Natural killer cell (primary cell): Measurements from ENCODE around the gene IL18. TPM values are rescaled to one million over a fixed set of nuclear protein-coding genes. Genes with fewer than 3 reads are reported as not detected.
"Not testable (repeated sequence)": the region's sequence is repeated elsewhere in the genome, so short reads cannot be mapped to it uniquely, and the experiment has no call there.

ENCODE experiments used
- ATAC-seq, 3 donors: fragments of 150-1000 bp in 2 of 3; fragments of 200-7000 bp in 1 of 3; cut with Tn5 transposase; 1 replicate in 1 of 3; 2 replicates in 2 of 3; pipeline ENCODE4 v1.10.0; 2021; ENCODE audit warnings: mild to moderate bottlenecking in 2 of 3, moderate library complexity in 2 of 3
- DNase-seq, 2 donors: peaks; one replicate each; pipeline versions ENCODE4 v3.0.0 to v3.0.0-alpha.2; 2013 to 2021; ENCODE audit warnings: mixed read lengths in 1 of 2
- H3K27ac ChIP-seq: one replicate; pipeline ENCODE4 v1.5.1; 2013; ENCODE audit warnings: mild to moderate bottlenecking, low read length
- H3K27me3 ChIP-seq: one replicate; pipeline ENCODE4 v1.6.1; 2013; ENCODE audit warnings: low read length; ENCODE audit not compliant: control insufficient read depth, insufficient read depth
- H3K36me3 ChIP-seq: one replicate; pipeline ENCODE4 v1.6.1; 2013; ENCODE audit warnings: low read length; ENCODE audit not compliant: control insufficient read depth, insufficient read depth
- H3K4me1 ChIP-seq: one replicate; pipeline ENCODE4 v1.6.1; 2013; ENCODE audit warnings: low read length; ENCODE audit not compliant: control insufficient read depth, insufficient read depth
- H3K4me3 ChIP-seq: one replicate; pipeline ENCODE4 v1.5.1; 2013; ENCODE audit warnings: low read length
- H3K9me3 ChIP-seq: one replicate; pipeline ENCODE4 v1.6.1; 2013; ENCODE audit warnings: low read length; ENCODE audit not compliant: control insufficient read depth, insufficient read depth
- H3K27ac Mint-ChIP-seq, 2 donors: one replicate each; pipeline ENCODE4 v1.8.0; 2022; ENCODE audit warnings: mild to moderate bottlenecking in 2 of 2, mixed read lengths in 2 of 2, moderate library complexity in 1 of 2
- H3K27me3 Mint-ChIP-seq, 2 donors: one replicate each; pipeline ENCODE4 v1.8.0; 2022; ENCODE audit warnings: low read depth in 2 of 2, mixed read lengths in 2 of 2
- H3K36me3 Mint-ChIP-seq: one replicate; pipeline ENCODE4 v1.8.0; 2022; ENCODE audit warnings: mixed read lengths
- H3K4me1 Mint-ChIP-seq, 2 donors: one replicate each; pipeline ENCODE4 v1.8.0; 2022; ENCODE audit warnings: mixed read lengths in 2 of 2
- H3K4me3 Mint-ChIP-seq: one replicate; pipeline ENCODE4 v1.8.0; 2022; ENCODE audit warnings: mild to moderate bottlenecking, moderate library complexity, mixed read lengths
- H3K9me3 Mint-ChIP-seq, 2 donors: one replicate each; pipeline ENCODE4 v1.8.0; 2022; ENCODE audit warnings: mixed read lengths in 2 of 2
- WGBS: methylation state at CpG from one replicate; pipeline ENCODE4 v1.1.7; 2013; ENCODE audit warnings: missing lambda C conversion rate; ENCODE audit not compliant: insufficient coverage; 5-methylcytosine and 5-hydroxymethylcytosine counted together
- intact Hi-C: fragments of 100-400 bp; cut with micrococcal nuclease; formaldehyde crosslinking; loops from one replicate; pipeline ENCODE4 v1.14.2; 2022
- total RNA-seq, 4 donors: library from RNA; stranded (reverse); fragments of 120-200 nt in 1 of 4; gene quantifications; one replicate each; pipeline versions ENCODE4 v1.2.3 to v1.2.4, GENCODE V29; 2013 to 2022
- TF ChIP-seq, protein P1 (sequence below): fragments of 200-600 bp; IDR thresholded peaks from one replicate; pipeline ENCODE4 v1.8.0; 2022; ENCODE audit warnings: antibody characterized with exemption

IL18 gene
- total RNA-seq, 3 donors from 2014 or later (not counting 1 experiment from before 2014, with no cell fraction given): 9.3 to 13.8 (median 10.7) TPM

DNA sequence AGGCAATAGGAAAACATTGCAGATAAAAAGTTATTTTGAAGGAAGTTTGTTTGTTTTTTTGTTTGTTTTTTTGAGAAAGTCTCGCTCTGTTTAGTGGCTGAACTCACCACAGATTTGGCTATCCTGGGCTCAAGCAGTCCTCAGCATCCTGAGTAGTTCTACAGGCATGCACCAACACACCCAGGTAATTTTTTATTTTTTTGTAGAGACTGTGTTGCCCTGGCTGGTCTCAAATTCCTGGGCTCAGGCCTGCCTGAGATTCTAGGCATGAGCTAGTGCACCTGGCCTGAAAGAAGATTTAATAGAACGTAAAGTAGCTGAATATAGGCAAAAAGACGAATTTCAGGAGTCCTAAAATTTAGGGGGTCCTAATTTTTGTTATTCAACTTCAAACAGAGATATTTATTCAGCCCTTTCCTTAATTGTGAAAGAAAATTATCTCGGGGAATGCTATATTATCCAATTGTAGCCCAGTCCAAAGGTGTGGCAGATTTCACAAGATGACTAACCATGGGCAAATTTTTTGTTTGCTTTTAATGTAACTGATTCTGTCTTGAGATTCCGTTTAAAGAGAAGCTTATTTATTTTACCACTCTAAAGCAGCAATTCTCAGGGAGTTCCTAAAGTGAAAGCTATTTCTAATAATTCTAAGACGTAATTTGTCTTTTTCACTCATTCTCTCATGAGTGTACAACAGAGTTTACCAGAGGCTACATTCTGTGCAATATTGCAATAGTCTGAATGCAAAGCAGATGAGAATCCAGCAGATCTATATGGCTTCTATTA, 940 bp downstream of the IL18 start:
- DNase-seq: no peak
- Histone ChIP-seq H3K27me3 (no peaks in the 10 kb centered on the region), H3K9me3 (no peaks in the 10 kb centered on the region), H3K4me3 (peak overlapping the region; percentile 41), H3K36me3 (no peaks in the 10 kb centered on the region), H3K27ac (no peak overlapping the region), H3K4me1 (peaks cover 2% of the 10 kb centered on the region)
- H3K9me3 Mint-ChIP-seq: no peaks in the 10 kb centered on the region
- WGBS: 87% methylated on average over 4 of the region's 6 CpGs
- peak overlapping the region; percentile 65 for H3K4me3 Mint-ChIP-seq
- H3K36me3 Mint-ChIP-seq: no peaks in the 10 kb centered on the region
- TF ChIP-seq, protein P1, sequence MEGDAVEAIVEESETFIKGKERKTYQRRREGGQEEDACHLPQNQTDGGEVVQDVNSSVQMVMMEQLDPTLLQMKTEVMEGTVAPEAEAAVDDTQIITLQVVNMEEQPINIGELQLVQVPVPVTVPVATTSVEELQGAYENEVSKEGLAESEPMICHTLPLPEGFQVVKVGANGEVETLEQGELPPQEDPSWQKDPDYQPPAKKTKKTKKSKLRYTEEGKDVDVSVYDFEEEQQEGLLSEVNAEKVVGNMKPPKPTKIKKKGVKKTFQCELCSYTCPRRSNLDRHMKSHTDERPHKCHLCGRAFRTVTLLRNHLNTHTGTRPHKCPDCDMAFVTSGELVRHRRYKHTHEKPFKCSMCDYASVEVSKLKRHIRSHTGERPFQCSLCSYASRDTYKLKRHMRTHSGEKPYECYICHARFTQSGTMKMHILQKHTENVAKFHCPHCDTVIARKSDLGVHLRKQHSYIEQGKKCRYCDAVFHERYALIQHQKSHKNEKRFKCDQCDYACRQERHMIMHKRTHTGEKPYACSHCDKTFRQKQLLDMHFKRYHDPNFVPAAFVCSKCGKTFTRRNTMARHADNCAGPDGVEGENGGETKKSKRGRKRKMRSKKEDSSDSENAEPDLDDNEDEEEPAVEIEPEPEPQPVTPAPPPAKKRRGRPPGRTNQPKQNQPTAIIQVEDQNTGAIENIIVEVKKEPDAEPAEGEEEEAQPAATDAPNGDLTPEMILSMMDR: no peak
- intact Hi-C loops: no loop called here
- H3K27ac Mint-ChIP-seq: peak overlapping the region in 1 of 2 donors; percentile 83
- peaks cover 36 to 40% of the 10 kb centered on the region in 2 donors for H3K4me1 Mint-ChIP-seq
- peaks cover 0 to 5% of the 10 kb centered on the region in 2 donors for H3K27me3 Mint-ChIP-seq
- no peak for ATAC-seq

- H3K36me3 Mint-ChIP-seq, H3K9me3 Mint-ChIP-seq, ATAC-seq, intact Hi-C loops, DNase-seq, H3K27me3 Mint-ChIP-seq, H3K27ac ChIP-seq, H3K27me3 ChIP-seq, H3K9me3 ChIP-seq, H3K4me3 ChIP-seq, H3K27ac Mint-ChIP-seq, H3K36me3 ChIP-seq, H3K4me1 ChIP-seq: not testable (repeated sequence)
- Mint-ChIP-seq H3K4me1 (peaks cover 36 to 40% of the 10 kb centered on the region in 2 donors), H3K4me3 (peak overlapping the region; percentile 47)
- 71% methylated on average over 1 of the region's 1 CpG for WGBS
Measured at GRCh38 chr11:112162200-112162599, 1.7 kb downstream of the IL18 start.

DNA sequence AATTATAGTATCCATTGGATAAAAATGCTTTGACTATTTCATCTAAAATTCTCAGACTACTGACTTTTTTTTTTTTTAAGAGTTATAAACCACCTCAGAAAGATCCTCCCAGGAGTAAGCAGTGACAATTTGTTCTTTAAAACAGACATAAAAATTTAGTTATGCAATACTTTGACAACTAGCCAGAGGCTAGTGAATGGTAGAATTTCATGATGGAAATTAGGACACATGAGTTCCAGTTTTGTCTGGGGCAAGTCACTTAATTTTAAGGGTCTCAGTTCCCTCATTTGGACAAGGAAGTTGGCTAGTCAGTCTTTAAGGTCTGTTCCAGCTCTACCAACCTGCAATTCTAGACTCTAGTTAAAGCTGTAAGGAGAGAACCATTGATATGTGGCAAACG, 2.9 kb downstream of the IL18 start:
- Histone ChIP-seq H3K4me1 (peaks cover 2% of the 10 kb centered on the region), H3K4me3 (no peak overlapping the region), H3K27me3 (no peaks in the 10 kb centered on the region), H3K9me3 (no peaks in the 10 kb centered on the region), H3K36me3 (no peaks in the 10 kb centered on the region), H3K27ac (no peak overlapping the region)
- Mint-ChIP-seq H3K27me3 (peaks cover 0 to 5% of the 10 kb centered on the region in 2 donors), H3K4me3 (no peak overlapping the region), H3K27ac (no peak overlapping the region), H3K9me3 (no peaks in the 10 kb centered on the region), H3K4me1 (peaks cover 36 to 40% of the 10 kb centered on the region in 2 donors), H3K36me3 (no peaks in the 10 kb centered on the region)
- intact Hi-C loops: no loop called here
- DNase-seq (no peak), ATAC-seq (no peak)
- WGBS: no CpG with 5 or more reads among the region's 1 CpG
- TF ChIP-seq, protein P1: no peak

GRCh38 chr11:112160091-112160848, 3.6 kb downstream of the IL18 start:
- intact Hi-C loops: no loop called here
- Histone ChIP-seq H3K27ac (no peak overlapping the region), H3K36me3 (no peaks in the 10 kb centered on the region), H3K4me3 (no peak overlapping the region), H3K4me1 (peaks cover 2% of the 10 kb centered on the region), H3K9me3 (no peaks in the 10 kb centered on the region), H3K27me3 (no peaks in the 10 kb centered on the region)
- 38% methylated on average over 1 of the region's 2 CpGs for WGBS
- Mint-ChIP-seq H3K27me3 (peaks cover 0 to 5% of the 10 kb centered on the region in 2 donors), H3K4me1 (peaks cover 35 to 40% of the 10 kb centered on the region in 2 donors), H3K36me3 (no peaks in the 10 kb centered on the region), H3K9me3 (no peaks in the 10 kb centered on the region), H3K27ac (peak overlapping the region in 1 of 2 donors; percentile 17), H3K4me3 (no peak overlapping the region)
- TF ChIP-seq, protein P1: no peak
- no peak for ATAC-seq
- no peak for DNase-seq
